GM21529 (cell line): ENCODE results near the gene SLCO6A1.
A peak's percentile ranks its signal among the peaks of the same experiment; 100 is the strongest.

ENCODE experiments used
- ATAC-seq: cut with Tn5 transposase; IDR thresholded peaks from one replicate; pipeline ENCODE4 v1.9.1; 2021; ENCODE audit not compliant: unreplicated experiment

SLCO6A1 gene

GRCh38 chr5:102481054-102481715 is 17.6 kb downstream of the SLCO6A1 start:
- no peak for ATAC-seq

GRCh38 chr5:102453716-102454115 is 45.1 kb downstream of the SLCO6A1 start:
- ATAC-seq: peak; percentile 96

- no peak for ATAC-seq
These were observed 47.7 kb downstream of the SLCO6A1 start for GRCh38 chr5:102451082-102451481.

- ATAC-seq: no peak
These were observed 48.3 kb downstream of the SLCO6A1 start for GRCh38 chr5:102450313-102450990.

GRCh38 chr5:102433473-102433872 is 65.3 kb downstream of the SLCO6A1 start:
- no peak for ATAC-seq

- ATAC-seq: no peak
These were observed 77.2 kb downstream of the SLCO6A1 start for GRCh38 chr5:102421647-102422046.

- no peak for ATAC-seq
These were observed 80.3 kb downstream of the SLCO6A1 start for GRCh38 chr5:102418531-102418930.

GRCh38 chr5:102414448-102414847 is 84.4 kb downstream of the SLCO6A1 start:
- no peak for ATAC-seq

- ATAC-seq: no peak
These were observed 110.6 kb downstream of the SLCO6A1 start for GRCh38 chr5:102388235-102388634.

GRCh38 chr5:102385365-102385764 is 113.4 kb downstream of the SLCO6A1 start:
- no peak for ATAC-seq

GRCh38 chr5:102380174-102380573 is 118.6 kb downstream of the SLCO6A1 start:
- ATAC-seq: no peak

GRCh38 chr5:102375876-102376275 is 122.9 kb downstream of the SLCO6A1 start:
- no peak for ATAC-seq

GRCh38 chr5:102375272-102375671 is 123.5 kb downstream of the SLCO6A1 start:
- no peak for ATAC-seq

- ATAC-seq: no peak
These were observed 130.4 kb downstream of the SLCO6A1 start for GRCh38 chr5:102368392-102368791.

- ATAC-seq: no peak
These were observed 157.0 kb downstream of the SLCO6A1 start for GRCh38 chr5:102341681-102342288.

GRCh38 chr5:102324714-102325113 is 174.1 kb downstream of the SLCO6A1 start:
- no peak for ATAC-seq
